SK-N-SH treated with all-trans-retinoic acid at 6 μM for 48 hours (cell line): ENCODE measurements around the gene CFAP210.

Experiments used
- GLIS3 ChIP-seq: fragments of 250-450 bp; sonication (Bioruptor Pico); IDR thresholded peaks from 2 replicates; pipeline ENCODE4 v1.5.0; 2020; ENCODE audit warnings: mild to moderate bottlenecking, moderate library complexity
- RARB ChIP-seq: fragments of 250-450 bp; sonication (Bioruptor Pico); IDR thresholded peaks from 2 replicates; pipeline ENCODE4 v1.8.0; 2021; ENCODE audit warnings: mild to moderate bottlenecking, moderate library complexity

GRCh38 chr2:169613876-169614275 is 80.3 kb downstream of the CFAP210 start:
- TF ChIP-seq RARB (CRISPR knock-in tag) (no peak), GLIS3 (no peak)
